HepG2 (cell line): Measurements from ENCODE around the gene TMEM107. TPM values are rescaled to one million over a fixed set of nuclear protein-coding genes. Genes with fewer than 3 reads are reported as not detected.
A peak's percentile ranks its signal among the peaks of the same experiment; 100 is the strongest.

Experiments
- CEBPG ChIP-seq: IDR thresholded peaks from 2 replicates; pipeline ENCODE4 v1.6.1; 2016
- DRAP1 ChIP-seq: IDR thresholded peaks from 2 replicates; pipeline ENCODE4 v1.6.1; 2016; ENCODE audit warnings: missing genetic modification reagents, missing compliant biosample characterization
- FIP1L1 ChIP-seq: fragments of 200-400 bp; formaldehyde crosslinking; IDR thresholded peaks from 2 replicates; pipeline ENCODE4 v1.6.1; 2018; ENCODE audit warnings: low read depth, mild to moderate bottlenecking, low read length, moderate library complexity, borderline replicate concordance; ENCODE audit not compliant: insufficient read depth
- FOXK1 ChIP-seq: sonication (generic); formaldehyde crosslinking; IDR thresholded peaks from 2 replicates; pipeline ENCODE4 v1.4.0; 2020; ENCODE audit warnings: low read depth, missing genetic modification reagents, borderline replicate concordance
- GABPB1 ChIP-seq: IDR thresholded peaks from 2 replicates; pipeline ENCODE4 v1.6.1; 2016; ENCODE audit warnings: mild to moderate bottlenecking, missing genetic modification reagents, moderate library complexity, missing compliant biosample characterization
- HDAC1 ChIP-seq: sonication (generic); formaldehyde crosslinking; IDR thresholded peaks from 2 replicates; pipeline ENCODE4 v1.5.1; 2020; ENCODE audit warnings: mild to moderate bottlenecking, missing genetic modification reagents
- HES4 ChIP-seq: sonication (generic); formaldehyde crosslinking; IDR thresholded peaks from 2 replicates; pipeline ENCODE4 v1.9.0; 2021; ENCODE audit warnings: mild to moderate bottlenecking, missing genetic modification reagents, borderline replicate concordance
- HIC2 ChIP-seq: sonication (generic); formaldehyde crosslinking; IDR thresholded peaks from 2 replicates; pipeline ENCODE4 v1.9.0; 2022; ENCODE audit warnings: low read depth, missing genetic modification reagents
- KLF15 ChIP-seq: sonication (generic); formaldehyde crosslinking; IDR thresholded peaks from 2 replicates; pipeline ENCODE4 v1.8.1; 2023; ENCODE audit warnings: borderline replicate concordance, mild to moderate bottlenecking, inconsistent platforms, missing genetic modification reagents, mixed read lengths
- MAX ChIP-seq: IDR thresholded peaks from 2 replicates; pipeline ENCODE4 v1.6.1; 2012; ENCODE audit warnings: inconsistent platforms
- MXD4 ChIP-seq: IDR thresholded peaks from 2 replicates; pipeline ENCODE4 v1.6.1; 2016; ENCODE audit warnings: mild to moderate bottlenecking, missing biosample characterization, missing genetic modification reagents
- MXI1 ChIP-seq: IDR thresholded peaks from 3 replicates; pipeline ENCODE4 v1.6.1; 2012; ENCODE audit warnings: low read depth, low read length, inconsistent platforms, borderline replicate concordance
- NCOR1 ChIP-seq: fragments of 200-600 bp; sonication (generic); IDR thresholded peaks from 2 replicates; pipeline ENCODE4 v1.7.0; 2017; ENCODE audit warnings: antibody characterized with exemption, low read length, borderline replicate concordance
- NR2F1 ChIP-seq, 2 experiments: fragments of 450-650 bp in 1 of 2; formaldehyde crosslinking in 1 of 2; IDR thresholded peaks; 2 replicates each; pipeline versions ENCODE4 v1.5.0 to v1.6.1; 2016 to 2020; ENCODE audit warnings: mild to moderate bottlenecking in 1 of 2, missing compliant biosample characterization in 1 of 2, missing genetic modification reagents in 1 of 2, moderate library complexity in 1 of 2
- NR2F2 ChIP-seq: IDR thresholded peaks from 2 replicates; pipeline ENCODE4 v1.6.1; 2012; ENCODE audit warnings: low read depth, inconsistent platforms, borderline replicate concordance
- NR2F6 ChIP-seq, 2 experiments: IDR thresholded peaks; 2 replicates each; pipeline ENCODE4 v1.6.1; 2016; ENCODE audit warnings: antibody characterized with exemption in 1 of 2, mild to moderate bottlenecking in 1 of 2
- SP5 ChIP-seq: IDR thresholded peaks from 2 replicates; pipeline ENCODE4 v1.6.1; 2016; ENCODE audit warnings: low read depth, borderline replicate concordance
- TBX3 ChIP-seq: fragments of 450-650 bp; IDR thresholded peaks from 2 replicates; pipeline ENCODE4 v1.6.1; 2017; ENCODE audit warnings: antibody characterized with exemption, mild to moderate bottlenecking, inconsistent platforms, borderline replicate concordance
- UBTF ChIP-seq: sonication (generic); formaldehyde crosslinking; IDR thresholded peaks from 2 replicates; pipeline ENCODE4 v1.4.0; 2020; ENCODE audit warnings: mild to moderate bottlenecking, missing genetic modification reagents
- ZFX ChIP-seq: sonication (generic); formaldehyde crosslinking; IDR thresholded peaks from 2 replicates; pipeline ENCODE4 v1.4.0; 2020; ENCODE audit warnings: mild to moderate bottlenecking, low read depth, missing genetic modification reagents, moderate library complexity
- ZNF331 ChIP-seq: sonication (generic); formaldehyde crosslinking; IDR thresholded peaks from 2 replicates; pipeline ENCODE4 v1.4.0; 2020; ENCODE audit warnings: missing genetic modification reagents
- ZNF343 ChIP-seq: sonication (generic); formaldehyde crosslinking; IDR thresholded peaks from 2 replicates; pipeline ENCODE4 v1.4.0; 2020; ENCODE audit warnings: mild to moderate bottlenecking, missing genetic modification reagents
- ZNF510 ChIP-seq: sonication (generic); formaldehyde crosslinking; IDR thresholded peaks from 2 replicates; pipeline ENCODE4 v1.4.0; 2020; ENCODE audit warnings: low read depth, mild to moderate bottlenecking, missing genetic modification reagents
- ZNF598 ChIP-seq: sonication (generic); formaldehyde crosslinking; IDR thresholded peaks from 2 replicates; pipeline ENCODE4 v1.5.1; 2020; ENCODE audit warnings: mild to moderate bottlenecking, missing genetic modification reagents, borderline replicate concordance
- ZNF709 ChIP-seq: sonication (generic); formaldehyde crosslinking; IDR thresholded peaks from 2 replicates; pipeline ENCODE4 v1.5.0; 2020; ENCODE audit warnings: mild to moderate bottlenecking, missing genetic modification reagents
- polyA plus RNA-seq, 8 experiments: library from polyadenylated mRNA; depleted of rRNA in 3 of 8; stranded (reverse) in 7 of 8; unstranded in 1 of 8; fragments of >200 nt; fragmentation: Illumina TruSeq in 4 of 8; extraction: Trizol in 4 of 8; gene quantifications; 2 replicates each; pipeline versions ENCODE4 v1.2.1 to v1.2.3, GENCODE V29; 2011 to 2016; ENCODE audit warnings: low read depth in 4 of 8, missing spikeins in 1 of 8, mixed read lengths in 1 of 8; ENCODE audit not compliant: insufficient read depth in 1 of 8
- total RNA-seq, 5 experiments: library from RNA; depleted of rRNA; stranded (reverse); fragments of >200 nt; fragmentation: Illumina TruSeq; extraction: Trizol; gene quantifications; 2 replicates each; pipeline ENCODE4 v1.2.3, GENCODE V29; 2016; ENCODE audit warnings: low read depth in 1 of 5

The TMEM107 gene
- total and polyA plus RNA-seq, 2 of the 13 experiments (the other 11 are each of a cell fraction or from before 2014, with no cell fraction given): 7.2 to 15.3 TPM

GRCh38 chr17:8152112-8152775 lies 23.9 kb downstream of the TMEM107 start, which contains the start of gene PER1 (continued):
- TF ChIP-seq UBTF (CRISPR knock-in tag) (peak; percentile 50; the same call in 1 of the 2 replicates), NR2F2 (0 out of 2 replicates have a peak, but pooled peaks have one; percentile 49), MAX (peak; percentile 88), FIP1L1 (no peak), ZNF510 (CRISPR knock-in tag) (0 out of 2 replicates have a peak, but pooled peaks have one; percentile 50), MXI1 (peak; percentile 82; the same call in 1 of the 3 replicates), GABPB1 (CRISPR knock-in tag) (peak; percentile 72; the same call in 1 of the 2 replicates), HDAC1 (CRISPR knock-in tag) (peak; percentile 59; the same call in 1 of the 2 replicates), SP5 (CRISPR knock-in tag) (no peak), CEBPG (CRISPR knock-in tag) (peak; percentile 90), HIC2 (CRISPR knock-in tag) (no peak), MXD4 (CRISPR knock-in tag) (peak; percentile 70; the same call in 1 of the 2 replicates), DRAP1 (CRISPR knock-in tag) (peak; percentile 57; the same call in 1 of the 2 replicates), NR2F6 (IDR thresholded peaks at IDR 0.05) (peak; percentile 65; the same call in 1 of the 2 replicates), NR2F6 (CRISPR knock-in tag; IDR thresholded peaks at IDR 0.05) (peak; percentile 82), NR2F1 (CRISPR knock-in tag; IDR thresholded peaks at IDR 0.05) (peak in 1 of 2 experiments; percentile 75; a peak in 2 of 4 replicates), ZFX (peak; percentile 36; the same call in 1 of the 2 replicates), KLF15 (no peak), ZNF343 (peak; percentile 88), ZNF709 (CRISPR knock-in tag) (peak; percentile 59; the same call in 1 of the 2 replicates), ZNF331 (CRISPR knock-in tag) (no peak), HES4 (peak; percentile 29; the same call in 1 of the 2 replicates), ZNF598 (CRISPR knock-in tag) (0 out of 2 replicates have a peak, but pooled peaks have one; percentile 20), FOXK1 (peak; percentile 48; the same call in 1 of the 2 replicates), TBX3 (no peak), NCOR1 (peak; percentile 18; the same call in 1 of the 2 replicates)
